Stromal cell of bone marrow (primary cell): Measurements from ENCODE around the gene ITPKB.
"Not testable (repeated sequence)": the region's sequence is repeated elsewhere in the genome, so short reads cannot be mapped to it uniquely, and the experiment has no call there.

Experiments used
- DNase-seq: peaks from one replicate; pipeline ENCODE4 v3.0.0-alpha.2; 2012; ENCODE audit warnings: low read depth

ITPKB gene

GRCh38 chr1:226622012-226622411 is 117.1 kb downstream of the ITPKB start:
- no peak for DNase-seq

GRCh38 chr1:226619031-226619430 is 120.1 kb downstream of the ITPKB start:
- DNase-seq, result no peak

GRCh38 chr1:226618380-226618779 is 120.7 kb downstream of the ITPKB start:
- no peak for DNase-seq

- not testable (repeated sequence) for DNase-seq
These were observed 121.4 kb downstream of the ITPKB start for GRCh38 chr1:226617719-226618118.

- no peak for DNase-seq
These were observed 122.0 kb downstream of the ITPKB start for GRCh38 chr1:226617109-226617508.

- no peak for DNase-seq
These were observed 122.4 kb downstream of the ITPKB start for GRCh38 chr1:226616636-226617035.

- no peak for DNase-seq
These were observed 123.2 kb downstream of the ITPKB start for GRCh38 chr1:226615876-226616275.

GRCh38 chr1:226611980-226612379 is 127.1 kb downstream of the ITPKB start:
- not testable (repeated sequence) for DNase-seq

GRCh38 chr1:226611301-226611700 is 127.8 kb downstream of the ITPKB start:
- no peak for DNase-seq

GRCh38 chr1:226610671-226611070 is 128.4 kb downstream of the ITPKB start:
- no peak for DNase-seq

GRCh38 chr1:226609836-226610455 is 129.1 kb downstream of the ITPKB start:
- no peak for DNase-seq

GRCh38 chr1:226608699-226609505 is 130.2 kb downstream of the ITPKB start:
- DNase-seq, result no peak

GRCh38 chr1:226607821-226608220 is 131.3 kb downstream of the ITPKB start:
- no peak for DNase-seq

GRCh38 chr1:226607268-226607660 is 131.8 kb downstream of the ITPKB start:
- DNase-seq, result no peak

- DNase-seq, result no peak
These were observed 132.5 kb downstream of the ITPKB start for GRCh38 chr1:226606311-226607267.

- DNase-seq, result no peak
These were observed 133.6 kb downstream of the ITPKB start for GRCh38 chr1:226605318-226605950.

- no peak for DNase-seq
These were observed 134.3 kb downstream of the ITPKB start for GRCh38 chr1:226604560-226605317.

GRCh38 chr1:226603858-226604559 is 135.1 kb downstream of the ITPKB start:
- DNase-seq, result no peak

GRCh38 chr1:226603022-226603857 is 135.8 kb downstream of the ITPKB start:
- peak; percentile 74 for DNase-seq
